ENCODE results near the gene FKBP2. TPM values are rescaled to one million over a fixed set of nuclear protein-coding genes. Genes with fewer than 3 reads are reported as not detected.

Gene FKBP2
- total RNA-seq, 3 donors from 2014 or later = 67.5 to 91.0 (median 75.8) TPM

DNA sequence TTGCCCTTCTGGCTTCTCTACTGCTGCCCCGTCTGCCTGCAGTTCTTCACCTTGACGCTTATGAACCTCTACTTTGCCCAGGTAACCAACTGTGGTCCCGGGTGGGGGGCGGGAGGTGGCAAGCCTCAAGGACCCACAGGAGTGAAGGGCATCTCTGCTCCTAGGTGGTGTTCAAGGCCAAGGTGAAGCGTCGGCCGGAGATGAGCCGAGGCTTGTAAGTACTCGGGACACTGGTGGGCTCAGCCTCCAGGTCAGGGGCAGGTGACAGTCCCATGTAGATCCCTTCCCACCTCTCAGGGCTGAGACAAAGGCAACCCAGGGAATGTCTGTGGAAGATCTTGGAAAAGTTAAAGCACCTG is 45.9 kb downstream of the FKBP2 start:
- intact Hi-C loops (cut with DNase I, micrococcal nuclease) = no loop called here
- ATAC-seq = no peak
- Histone ChIP-seq H3K9me3 (no peaks in the 10 kb centered on the region), H3K4me3 (no peak overlapping the region), H3K4me1 (ENCODE audit: low read depth) (peaks cover 33% of the 10 kb centered on the region), H3K36me3 (ENCODE audit: low read depth) (no peaks in the 10 kb centered on the region)
- TF ChIP-seq, protein P1, sequence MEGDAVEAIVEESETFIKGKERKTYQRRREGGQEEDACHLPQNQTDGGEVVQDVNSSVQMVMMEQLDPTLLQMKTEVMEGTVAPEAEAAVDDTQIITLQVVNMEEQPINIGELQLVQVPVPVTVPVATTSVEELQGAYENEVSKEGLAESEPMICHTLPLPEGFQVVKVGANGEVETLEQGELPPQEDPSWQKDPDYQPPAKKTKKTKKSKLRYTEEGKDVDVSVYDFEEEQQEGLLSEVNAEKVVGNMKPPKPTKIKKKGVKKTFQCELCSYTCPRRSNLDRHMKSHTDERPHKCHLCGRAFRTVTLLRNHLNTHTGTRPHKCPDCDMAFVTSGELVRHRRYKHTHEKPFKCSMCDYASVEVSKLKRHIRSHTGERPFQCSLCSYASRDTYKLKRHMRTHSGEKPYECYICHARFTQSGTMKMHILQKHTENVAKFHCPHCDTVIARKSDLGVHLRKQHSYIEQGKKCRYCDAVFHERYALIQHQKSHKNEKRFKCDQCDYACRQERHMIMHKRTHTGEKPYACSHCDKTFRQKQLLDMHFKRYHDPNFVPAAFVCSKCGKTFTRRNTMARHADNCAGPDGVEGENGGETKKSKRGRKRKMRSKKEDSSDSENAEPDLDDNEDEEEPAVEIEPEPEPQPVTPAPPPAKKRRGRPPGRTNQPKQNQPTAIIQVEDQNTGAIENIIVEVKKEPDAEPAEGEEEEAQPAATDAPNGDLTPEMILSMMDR (IDR thresholded peaks at IDR 0.05) = no peak
- DNase-seq = no peak

DNA sequence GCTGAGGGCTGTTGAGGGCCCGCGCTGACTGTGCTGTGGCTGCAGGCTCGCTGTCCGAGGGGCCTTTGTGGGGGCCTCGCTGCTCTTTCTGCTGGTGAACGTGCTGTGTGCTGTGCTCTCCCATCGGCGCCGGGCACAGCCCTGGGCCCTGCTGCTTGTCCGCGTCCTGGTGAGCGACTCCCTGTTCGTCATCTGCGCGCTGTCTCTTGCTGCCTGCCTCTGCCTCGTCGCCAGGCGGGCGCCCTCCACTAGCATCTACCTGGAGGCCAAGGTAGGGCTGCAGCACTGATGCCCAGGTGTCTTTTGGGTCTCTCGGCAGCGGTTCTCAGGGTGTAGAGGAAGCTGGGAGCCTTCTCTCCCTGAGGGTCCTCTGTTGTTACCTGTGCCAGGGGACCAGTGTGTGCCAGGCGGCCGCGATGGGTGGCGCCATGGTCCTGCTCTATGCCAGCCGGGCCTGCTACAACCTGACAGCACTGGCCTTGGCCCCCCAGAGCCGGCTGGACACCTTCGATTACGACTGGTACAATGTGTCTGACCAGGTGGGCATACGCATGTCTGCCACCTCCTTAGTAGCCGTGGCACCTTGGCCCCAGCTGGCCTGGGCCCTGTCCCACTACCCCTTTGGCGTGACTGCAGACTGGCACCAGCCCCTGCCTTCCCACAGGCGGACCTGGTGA is 46.9 kb downstream of the FKBP2 start:
- H3K4me1 ChIP-seq (ENCODE audit: low read depth) = peaks cover 35% of the 10 kb centered on the region
- H3K4me3 ChIP-seq = no peak overlapping the region
- ATAC-seq (no peak), DNase-seq (no peak)
- H3K36me3 ChIP-seq (ENCODE audit: low read depth) = no peaks in the 10 kb centered on the region
- H3K9me3 ChIP-seq = no peaks in the 10 kb centered on the region
- TF ChIP-seq, protein P1 (IDR thresholded peaks at IDR 0.05) = no peak
- intact Hi-C loops (cut with DNase I, micrococcal nuclease) = no loop called here

DNA sequence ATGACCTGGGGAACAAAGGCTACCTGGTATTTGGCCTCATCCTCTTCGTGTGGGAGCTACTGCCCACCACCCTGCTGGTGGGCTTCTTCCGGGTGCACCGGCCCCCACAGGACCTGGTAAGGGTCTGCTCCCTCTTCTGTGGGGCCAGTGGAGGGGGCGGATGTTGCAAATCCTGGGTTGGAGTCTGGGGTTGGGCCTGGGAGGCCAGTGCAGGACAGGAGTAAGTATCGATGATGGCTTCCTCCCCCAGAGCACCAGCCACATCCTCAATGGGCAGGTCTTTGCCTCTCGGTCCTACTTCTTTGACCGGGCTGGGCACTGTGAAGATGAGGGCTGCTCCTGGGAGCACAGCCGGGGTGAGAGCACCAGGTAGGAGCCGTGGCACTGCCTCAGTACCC is 47.5 kb downstream of the FKBP2 start:
- no peak for ATAC-seq
- H3K4me1 ChIP-seq (ENCODE audit: low read depth) = peaks cover 30% of the 10 kb centered on the region
- no peak overlapping the region for H3K4me3 ChIP-seq
- TF ChIP-seq, protein P1 (IDR thresholded peaks at IDR 0.05) = no peak
- no peaks in the 10 kb centered on the region for H3K36me3 ChIP-seq (ENCODE audit: low read depth)
- no peak for DNase-seq
- H3K9me3 ChIP-seq = no peaks in the 10 kb centered on the region
- intact Hi-C loops (cut with DNase I, micrococcal nuclease) = no loop called here

DNA sequence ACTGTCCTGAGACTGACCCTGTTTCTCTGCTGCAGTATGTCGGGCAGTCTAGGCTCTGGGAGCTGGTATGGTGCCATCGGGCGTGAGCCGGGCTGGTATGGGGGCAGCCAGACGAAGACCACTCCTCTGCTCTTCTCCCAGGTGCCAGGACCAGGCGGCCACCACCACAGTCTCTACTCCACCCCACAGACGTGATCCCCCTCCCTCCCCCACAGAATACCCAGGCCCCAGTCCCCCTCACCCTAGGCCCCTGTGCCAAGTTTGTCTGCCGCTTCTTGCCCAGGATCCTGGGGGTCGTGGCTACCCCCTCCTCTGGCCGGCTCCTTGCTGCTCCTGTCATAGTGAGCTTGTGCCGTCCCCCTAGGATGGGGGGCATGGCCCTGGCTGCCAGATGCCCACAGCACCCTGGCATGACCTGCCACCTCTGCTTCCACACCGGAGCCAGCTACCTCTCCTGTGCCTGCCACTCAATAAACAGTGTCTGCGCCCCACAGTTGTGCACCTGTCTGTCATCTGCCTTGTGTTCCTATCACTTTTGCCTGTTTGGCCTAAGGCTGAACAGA is 48.2 kb downstream of the FKBP2 start:
- Histone ChIP-seq H3K36me3 (ENCODE audit: low read depth) (no peaks in the 10 kb centered on the region), H3K9me3 (no peaks in the 10 kb centered on the region), H3K4me1 (ENCODE audit: low read depth) (peaks cover 22% of the 10 kb centered on the region), H3K4me3 (no peak overlapping the region)
- ATAC-seq (no peak), DNase-seq (no peak)
- TF ChIP-seq, protein P1 (IDR thresholded peaks at IDR 0.05) = no peak
- intact Hi-C loops (cut with DNase I, micrococcal nuclease) = no loop called here

DNA sequence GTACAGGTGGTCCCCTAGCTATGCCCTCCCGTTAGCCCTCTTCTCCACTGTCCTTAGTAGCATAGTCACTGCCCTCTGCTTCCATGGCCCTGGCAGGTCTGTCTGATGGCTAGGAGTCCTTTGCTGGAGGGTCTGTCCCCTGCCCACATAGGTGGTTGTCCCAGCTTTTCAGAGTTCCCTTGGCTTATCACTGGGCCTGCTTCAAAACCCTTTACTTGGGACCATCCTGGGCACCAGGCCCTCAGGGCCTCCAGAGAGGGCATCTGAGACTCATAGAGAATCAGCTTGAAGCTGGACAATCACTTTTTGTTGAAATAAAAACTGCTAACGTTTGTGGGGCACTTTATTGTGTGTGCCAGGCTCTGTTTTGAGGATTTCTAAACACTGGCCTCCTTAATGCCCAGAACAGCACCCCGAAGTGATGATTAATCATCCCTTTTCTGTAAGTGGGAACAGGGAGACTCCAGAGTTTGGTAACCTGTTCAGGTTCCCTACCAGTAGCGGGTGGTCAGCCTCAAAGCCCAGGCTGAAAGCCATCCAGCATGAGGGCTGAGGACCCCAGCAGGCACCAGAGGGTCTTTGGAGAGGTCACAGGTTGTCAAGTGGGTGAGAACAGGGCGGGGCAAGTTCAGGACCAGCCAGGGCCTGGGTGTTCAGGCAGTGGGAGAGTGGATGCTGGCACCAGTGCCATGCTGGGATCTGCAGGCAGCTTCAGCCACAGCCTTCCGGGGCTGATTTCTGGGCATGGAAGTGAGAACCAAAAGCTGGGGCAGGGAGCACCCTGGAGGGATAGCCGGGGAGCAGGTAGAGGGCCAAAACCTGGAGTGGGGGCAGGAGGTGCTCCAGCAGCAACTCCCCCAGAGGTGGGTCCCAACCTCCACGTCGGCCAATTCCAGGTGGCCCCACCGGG is 49.7 kb downstream of the FKBP2 start:
- H3K9me3 ChIP-seq = no peaks in the 10 kb centered on the region
- ATAC-seq = no peak
- no peak for DNase-seq
- TF ChIP-seq, protein P1 (IDR thresholded peaks at IDR 0.05) = no peak
- peaks cover 22% of the 10 kb centered on the region for H3K4me1 ChIP-seq (ENCODE audit: low read depth)
- intact Hi-C loops (cut with DNase I, micrococcal nuclease) = no loop called here
- no peak overlapping the region for H3K4me3 ChIP-seq
- no peaks in the 10 kb centered on the region for H3K36me3 ChIP-seq (ENCODE audit: low read depth)

All from mucosa of descending colon (tissue), 3 donors.